ENCODE data around the gene ADAR.

Gene ADAR

DNA sequence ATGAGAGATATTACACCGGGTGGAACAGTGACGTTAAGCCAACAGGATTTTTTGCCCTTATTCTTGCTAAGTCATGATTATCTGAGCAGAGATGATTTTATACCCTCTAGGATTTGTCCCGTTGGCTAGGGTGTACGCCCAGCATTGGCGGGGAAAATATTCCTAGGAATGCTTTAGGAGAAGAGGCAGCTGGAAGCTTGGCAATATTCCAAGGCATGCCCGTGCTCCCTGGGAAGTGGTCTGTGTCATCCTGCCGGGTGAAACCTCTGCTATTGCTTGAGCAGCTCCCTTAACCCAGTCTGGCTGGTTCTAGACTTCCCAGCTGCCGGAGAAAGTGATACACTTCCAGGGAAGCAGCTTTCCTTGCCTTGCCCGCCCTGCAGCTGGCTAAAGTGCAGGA is 24.2 kb downstream of the ADAR start:
- no peak for DNase-seq

DNA sequence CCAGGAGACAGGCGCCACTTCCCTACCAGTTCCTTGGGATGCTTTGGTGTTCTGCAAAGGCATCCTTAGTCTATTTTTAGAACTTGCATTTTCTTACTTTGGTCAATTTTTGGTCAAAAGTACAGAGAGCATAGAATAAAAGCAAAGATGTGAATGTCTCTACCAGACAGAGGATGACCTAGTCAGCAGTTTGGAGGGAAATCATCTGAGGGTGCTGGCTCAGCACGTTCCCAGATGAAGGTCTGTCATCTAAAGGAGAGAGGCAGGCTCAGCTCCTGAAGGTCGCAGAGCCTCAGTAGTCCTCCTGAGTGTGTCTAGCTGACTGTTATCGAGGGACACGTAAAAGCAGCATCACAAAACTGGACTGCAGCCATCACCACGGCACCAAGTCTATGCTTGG is 25.1 kb downstream of the ADAR start:
- no peak for DNase-seq

GRCh38 chr1:154581766-154582165 is 26.2 kb downstream of the ADAR start:
- DNase-seq = no peak

- DNase-seq = no peak
These were observed 28.6 kb downstream of the ADAR start for GRCh38 chr1:154579374-154579773.

- no peak for DNase-seq
These were observed 29.9 kb downstream of the ADAR start for GRCh38 chr1:154578058-154578418.

DNA sequence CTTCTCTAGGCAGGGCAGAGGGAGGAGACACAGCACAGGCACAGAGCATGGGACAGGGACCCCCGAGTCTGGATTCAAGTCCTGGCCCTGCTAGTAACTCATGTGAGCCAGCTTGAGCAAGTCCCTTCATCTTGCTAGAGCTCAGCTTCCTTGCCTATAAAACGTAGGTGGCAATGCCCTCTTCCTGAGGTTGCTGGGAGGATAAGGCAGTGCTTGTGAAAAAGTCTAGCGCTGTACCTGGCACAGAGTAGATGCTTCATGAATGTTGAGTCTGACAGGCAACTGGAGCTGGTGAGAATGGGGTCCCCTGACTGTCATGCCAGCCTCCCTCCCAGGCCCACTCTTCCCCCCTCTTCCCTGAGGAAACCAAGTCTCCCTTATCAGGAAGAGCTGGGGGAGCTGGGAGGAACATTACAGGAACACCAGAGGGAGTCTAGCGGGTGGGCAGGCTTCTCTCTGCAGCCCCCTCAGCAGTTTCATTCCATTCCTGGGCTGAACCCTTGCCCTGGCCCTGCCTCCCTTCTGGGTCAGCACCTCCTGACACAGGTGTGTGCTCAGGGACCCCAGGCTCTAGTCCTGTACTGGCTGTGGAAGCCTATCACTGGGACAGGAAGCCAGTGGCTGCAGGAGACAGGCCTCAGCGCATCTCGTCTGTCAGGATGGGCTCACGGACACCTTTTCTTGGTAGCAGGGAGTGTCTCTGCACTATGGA is 30.5 kb downstream of the ADAR start:
- DNase-seq = no peak

- no peak for DNase-seq
These were observed 31.9 kb downstream of the ADAR start for GRCh38 chr1:154575951-154576566.

DNA sequence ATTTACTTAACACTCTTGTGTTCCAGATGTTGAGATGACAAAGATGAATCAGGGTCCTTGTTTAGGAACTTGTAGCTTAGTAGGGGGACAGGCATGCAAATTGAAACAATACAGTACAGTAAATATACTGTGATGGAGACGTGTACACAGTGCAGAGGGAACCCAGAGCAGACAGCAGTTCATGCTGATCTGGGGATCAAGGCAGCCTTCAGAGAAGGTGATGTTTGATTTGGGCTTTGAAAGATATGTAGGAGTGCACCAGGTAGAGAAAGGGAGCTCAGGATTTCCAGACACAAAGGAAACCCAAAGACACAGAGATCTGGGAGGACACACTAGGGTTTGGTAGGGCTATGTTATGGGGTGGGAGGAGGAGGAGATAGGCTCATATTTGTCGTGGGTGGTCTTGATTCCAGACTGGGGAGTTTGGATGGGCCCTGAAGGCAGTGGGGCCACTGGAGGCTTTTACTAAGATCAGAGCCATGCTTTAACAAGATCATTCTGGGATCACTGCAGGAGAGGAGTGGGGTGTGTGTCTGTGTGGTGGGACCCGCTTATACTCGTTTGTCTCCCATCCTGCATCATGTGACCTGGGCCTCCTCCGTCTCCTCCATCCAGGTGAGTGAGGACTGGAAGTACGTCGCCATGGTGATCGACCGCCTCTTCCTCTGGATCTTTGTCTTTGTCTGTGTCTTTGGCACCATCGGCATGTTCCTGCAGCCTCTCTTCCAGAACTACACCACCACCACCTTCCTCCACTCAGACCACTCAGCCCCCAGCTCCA is 32.6 kb downstream of the ADAR start:
- no peak for DNase-seq

DNA sequence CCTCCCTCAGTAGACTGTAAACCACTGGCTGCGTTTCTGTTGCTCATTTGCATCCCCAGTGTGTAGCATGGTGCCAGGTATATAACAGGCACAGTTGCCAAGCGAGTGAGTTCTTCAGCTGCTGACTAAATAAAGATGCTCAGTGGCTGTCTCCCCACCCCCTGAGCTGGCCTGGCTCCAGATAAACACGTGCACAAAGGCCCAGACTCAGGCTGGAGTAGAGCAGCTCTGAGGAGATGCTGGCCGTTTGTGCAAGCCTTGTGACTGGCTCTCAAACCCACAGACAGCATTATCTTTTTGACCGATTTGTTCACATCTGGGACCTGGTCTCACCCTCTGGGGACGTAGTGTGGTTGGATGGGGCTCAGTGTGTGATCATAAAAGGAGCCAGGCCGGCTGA is 33.3 kb downstream of the ADAR start:
- DNase-seq = no peak

- DNase-seq = no peak
These were observed 34.8 kb downstream of the ADAR start for GRCh38 chr1:154573168-154573510.

DNA sequence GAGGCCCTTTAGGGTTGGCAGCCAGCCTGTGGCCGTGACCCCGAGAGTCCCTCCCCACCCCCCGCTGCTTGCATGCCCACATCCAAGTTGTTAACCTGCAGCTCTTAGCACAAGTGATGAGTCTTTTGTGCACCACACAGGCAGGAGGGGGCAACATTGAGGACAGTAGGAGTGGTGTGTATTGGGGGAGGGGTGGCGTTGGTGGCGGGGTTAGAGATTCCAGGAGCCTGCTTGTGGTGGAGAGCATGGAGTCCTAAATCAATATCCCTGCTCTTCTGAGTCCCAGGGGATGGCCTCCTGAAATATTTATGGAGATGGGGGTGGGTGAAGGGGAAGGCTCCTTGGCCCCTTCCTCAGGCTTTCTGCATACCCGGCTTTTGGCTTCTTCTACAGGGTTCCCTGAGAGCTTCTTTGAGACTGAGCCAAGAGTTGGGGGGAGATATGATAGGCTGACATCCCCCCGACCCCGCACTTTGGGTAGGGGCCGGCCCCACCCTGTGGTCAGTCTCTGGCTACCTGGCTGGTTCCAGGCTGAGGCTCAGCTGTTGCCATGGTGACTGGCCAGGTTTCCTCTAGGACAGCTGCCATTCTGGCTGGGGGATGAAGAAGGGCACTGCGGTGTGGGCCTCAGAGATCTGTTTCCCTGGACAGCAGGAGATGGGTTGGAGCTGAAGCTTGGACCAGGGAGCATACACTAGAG is 35.4 kb downstream of the ADAR start:
- no peak for DNase-seq

DNA sequence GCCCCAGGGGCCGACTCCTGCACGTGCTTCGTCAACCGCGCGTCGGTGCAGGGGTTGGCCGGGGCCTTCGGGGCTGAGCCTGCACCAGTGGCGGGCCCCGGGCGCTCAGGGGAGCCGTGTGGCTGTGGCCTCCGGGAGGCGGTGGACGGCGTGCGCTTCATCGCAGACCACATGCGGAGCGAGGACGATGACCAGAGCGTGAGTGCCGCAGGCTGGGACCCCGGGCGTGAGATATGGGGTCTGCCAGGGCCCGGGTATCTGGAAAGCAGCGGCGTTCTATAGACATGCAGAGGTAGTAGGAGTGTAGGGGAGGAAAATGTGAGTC is 36.1 kb downstream of the ADAR start:
- no peak for DNase-seq

DNA sequence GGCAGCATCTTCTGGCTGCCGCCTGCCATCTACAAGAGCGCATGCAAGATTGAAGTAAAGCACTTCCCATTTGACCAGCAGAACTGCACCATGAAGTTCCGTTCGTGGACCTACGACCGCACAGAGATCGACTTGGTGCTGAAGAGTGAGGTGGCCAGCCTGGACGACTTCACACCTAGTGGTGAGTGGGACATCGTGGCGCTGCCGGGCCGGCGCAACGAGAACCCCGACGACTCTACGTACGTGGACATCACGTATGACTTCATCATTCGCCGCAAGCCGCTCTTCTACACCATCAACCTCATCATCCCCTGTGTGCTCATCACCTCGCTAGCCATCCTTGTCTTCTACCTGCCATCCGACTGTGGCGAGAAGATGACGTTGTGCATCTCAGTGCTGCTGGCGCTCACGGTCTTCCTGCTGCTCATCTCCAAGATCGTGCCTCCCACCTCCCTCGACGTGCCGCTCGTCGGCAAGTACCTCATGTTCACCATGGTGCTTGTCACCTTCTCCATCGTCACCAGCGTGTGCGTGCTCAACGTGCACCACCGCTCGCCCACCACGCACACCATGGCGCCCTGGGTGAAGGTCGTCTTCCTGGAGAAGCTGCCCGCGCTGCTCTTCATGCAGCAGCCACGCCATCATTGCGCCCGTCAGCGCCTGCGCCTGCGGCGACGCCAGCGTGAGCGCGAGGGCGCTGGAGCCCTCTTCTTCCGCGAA is 36.6 kb downstream of the ADAR start:
- no peak for DNase-seq

DNA sequence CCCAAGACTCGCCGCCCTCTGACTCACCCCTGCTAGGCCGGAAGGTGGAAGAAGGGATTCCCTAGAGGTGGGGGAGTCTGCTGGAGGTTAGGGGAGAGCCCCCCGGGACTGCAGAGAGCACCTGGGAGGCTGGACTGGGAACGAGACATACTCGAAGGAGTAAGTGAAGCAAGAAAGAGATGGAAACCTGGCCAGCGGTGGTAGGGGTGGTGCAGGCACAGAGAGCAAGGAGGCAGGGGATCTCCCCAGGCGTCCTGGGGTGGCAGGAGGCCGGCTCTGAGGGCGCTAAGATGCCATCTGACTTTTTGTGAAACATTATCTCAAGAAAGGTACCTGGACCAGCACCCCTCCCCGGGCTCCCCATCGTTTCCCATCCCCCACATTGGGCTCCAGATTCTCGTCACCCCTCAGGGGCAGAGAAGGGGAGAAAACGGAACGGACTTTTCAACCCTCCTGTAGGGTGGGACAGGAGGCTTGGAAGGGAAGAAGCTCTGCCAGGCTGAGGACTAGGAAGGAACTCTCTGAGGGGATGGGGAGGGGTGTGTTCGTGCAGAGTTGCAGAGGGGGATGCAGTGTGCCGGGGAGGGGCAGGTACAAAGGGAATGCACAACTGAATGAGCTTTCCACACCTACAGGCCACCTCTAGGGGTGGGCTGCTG is 39.7 kb downstream of the ADAR start:
- no peak for DNase-seq

- DNase-seq = no peak
These were observed 40.4 kb downstream of the ADAR start, which contains the start of gene CHRNB2 for GRCh38 chr1:154567386-154568156. CHRNB2 (plus strand) TSS chr1:154567778; CDS start chr1:154568045, 267 bp downstream.

DNA sequence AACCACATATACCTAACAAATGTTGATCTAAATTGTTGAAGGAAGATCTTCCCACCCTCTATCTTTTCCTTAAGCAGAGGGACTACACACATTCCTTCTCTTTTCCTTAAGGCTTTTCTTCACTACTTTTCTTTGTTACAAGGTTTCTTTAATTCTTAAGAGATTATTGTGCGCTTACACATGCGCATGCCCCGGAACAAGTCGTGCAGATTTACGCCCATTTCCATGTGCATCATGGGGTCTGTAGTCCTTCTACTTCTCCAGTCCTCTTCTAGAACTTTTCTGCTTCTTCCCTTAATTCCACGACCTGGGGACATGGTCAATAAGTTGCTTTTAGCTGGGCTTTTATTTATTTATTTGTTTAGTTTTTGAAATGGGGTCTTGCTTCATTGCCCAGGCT is 42.1 kb downstream of the ADAR start:
- no peak for DNase-seq

- DNase-seq = peak; percentile 81
These were observed 48.4 kb downstream of the ADAR start for GRCh38 chr1:154559466-154560044.

- peak; percentile 95 for DNase-seq
These were observed 49.1 kb downstream of the ADAR start for GRCh38 chr1:154558720-154559465.

GRCh38 chr1:154557939-154558719 is 49.9 kb downstream of the ADAR start, which contains the start of gene UBE2Q1:
UBE2Q1 (minus strand) TSS chr1:154558662; CDS start chr1:154558553, 109 bp downstream.
- no peak for DNase-seq

Data from KG1 (cell line).